H1 (cell line): ENCODE results near the gene P2RX7. TPM values are rescaled to one million over a fixed set of nuclear protein-coding genes. Genes with fewer than 3 reads are reported as not detected.

Experiments used
- CTCF ChIA-PET: fragments of 300-600 bp; sonication (Branson Sonifier 250); formaldehyde crosslinking; loops from one replicate; lab custom pipeline; 2021; ENCODE audit not compliant: partially characterized antibody; lab: Charles Lee
- POLR2A ChIA-PET: fragments of 300-600 bp; sonication (Branson Sonifier 250); formaldehyde crosslinking; loops from one replicate; lab custom pipeline; 2021; ENCODE audit warnings: inconsistent platforms; ENCODE audit not compliant: partially characterized antibody; lab: Charles Lee
- DNase-seq, 2 experiments: peaks; one replicate each; pipeline versions ENCODE4 v3.0.0 to v3.0.0-alpha.2; 2010 to 2022; ENCODE audit warnings: low spot score in 2 of 2, low read depth in 1 of 2, mixed read lengths in 1 of 2
- FAIRE-seq: peaks from 2 replicates; lab custom pipeline; 2011; peaks lifted over from hg19 to GRCh38; lab: Jason Lieb, UNC
- H2AFZ ChIP-seq: 2 replicates; pipeline ENCODE4 v1.8.1; 2012; ENCODE audit warnings: low read length, inconsistent platforms
- H2AK5ac ChIP-seq: 2 replicates; pipeline ENCODE4 v1.6.1; 2013; ENCODE audit warnings: low read depth, low read length
- H2BK120ac ChIP-seq: replicated peaks from 2 replicates; pipeline ENCODE3; 2013; ENCODE audit warnings: low read depth, low read length, inconsistent platforms
- H2BK12ac ChIP-seq: 2 replicates; pipeline ENCODE4 v1.6.1; 2013; ENCODE audit warnings: low read depth, low read length
- H2BK15ac ChIP-seq: 2 replicates; pipeline ENCODE4 v1.6.1; 2013; ENCODE audit warnings: low read length
- H2BK20ac ChIP-seq: 2 replicates; pipeline ENCODE4 v1.6.1; 2013; ENCODE audit warnings: low read length
- H2BK5ac ChIP-seq: 2 replicates; pipeline ENCODE4 v1.6.1; 2013; ENCODE audit warnings: low read depth, low read length
- H3K14ac ChIP-seq: 2 replicates; pipeline ENCODE4 v1.6.1; 2013; ENCODE audit warnings: inconsistent platforms; ENCODE audit not compliant: insufficient read length
- H3K18ac ChIP-seq: 2 replicates; pipeline ENCODE4 v1.6.1; 2013; ENCODE audit warnings: low read length; ENCODE audit errors: extremely low read depth
- H3K23ac ChIP-seq: 2 replicates; pipeline ENCODE4 v1.6.1; 2013; ENCODE audit warnings: inconsistent platforms; ENCODE audit not compliant: insufficient read length
- H3K23me2 ChIP-seq: 2 replicates; pipeline ENCODE4 v1.6.1; 2013; ENCODE audit warnings: low read depth, low read length
- H3K27ac ChIP-seq: 2 replicates; pipeline ENCODE4 v1.6.1; 2011; ENCODE audit warnings: low read depth, low read length, inconsistent platforms
- H3K27me3 ChIP-seq, 4 experiments: replicated peaks in 1 of 4; 1 replicate in 1 of 4; 2 replicates in 3 of 4; pipeline versions ENCODE4 v1.6.1 to v1.8.1; 2011 to 2013; ENCODE audit warnings: low read length in 3 of 4, mild to moderate bottlenecking in 3 of 4, inconsistent platforms in 2 of 4, mixed read lengths in 2 of 4, moderate library complexity in 1 of 4; ENCODE audit not compliant: control insufficient read depth in 3 of 4, insufficient read depth in 3 of 4; ENCODE audit errors: extremely low read depth in 1 of 4
- H3K36me3 ChIP-seq, 4 experiments: 2 replicates each; pipeline versions ENCODE4 v1.6.1 to v1.8.1; 2011 to 2013; ENCODE audit warnings: mild to moderate bottlenecking in 4 of 4, low read length in 3 of 4, moderate library complexity in 2 of 4, control low read depth in 1 of 4, inconsistent platforms in 1 of 4; ENCODE audit not compliant: insufficient read depth in 4 of 4, control insufficient read depth in 2 of 4
- H3K4ac ChIP-seq: replicated peaks from 2 replicates; pipeline ENCODE3; 2013; ENCODE audit warnings: low read length, low read depth, mixed read lengths, inconsistent platforms; ENCODE audit not compliant: insufficient read length
- H3K4me1 ChIP-seq, 4 experiments: replicated peaks in 1 of 4; 1 replicate in 1 of 4; 2 replicates in 3 of 4; pipeline versions ENCODE4 v1.6.1 to v1.8.1; 2011 to 2013; ENCODE audit warnings: low read length in 3 of 4, inconsistent platforms in 2 of 4, mixed read lengths in 1 of 4; ENCODE audit not compliant: insufficient read depth in 4 of 4, control insufficient read depth in 3 of 4
- H3K4me2 ChIP-seq, 2 experiments: 2 replicates each; pipeline versions ENCODE4 v1.6.1 to v1.8.1; 2011 to 2013; ENCODE audit warnings: low read depth in 2 of 2, low read length in 2 of 2, control low read depth in 1 of 2, inconsistent platforms in 1 of 2, mild to moderate bottlenecking in 1 of 2; ENCODE audit not compliant: insufficient read depth in 1 of 2
- H3K4me3 ChIP-seq, 4 experiments: fragments of 200-600, 300-600 bp in 1 of 4; sonication (generic), shearing (Covaris generic), sonication (Bioruptor Twin) in 1 of 4; 2 replicates each; pipeline versions ENCODE4 v1.5.1 to v1.8.1; 2011 to 2016; ENCODE audit warnings: low read length in 4 of 4, low read depth in 3 of 4, control low read depth in 2 of 4, inconsistent platforms in 2 of 4, mild to moderate bottlenecking in 2 of 4, mixed read lengths in 1 of 4, moderate library complexity in 1 of 4; ENCODE audit not compliant: insufficient read depth in 2 of 4; ENCODE audit errors: extremely low read depth in 1 of 4
- H3K56ac ChIP-seq: replicated peaks from 2 replicates; pipeline ENCODE3; 2013; ENCODE audit warnings: low read depth, mild to moderate bottlenecking, mixed read lengths, low read length, inconsistent platforms; ENCODE audit not compliant: insufficient read length
- H3K79me1 ChIP-seq: 2 replicates; pipeline ENCODE4 v1.6.1; 2013; ENCODE audit warnings: low read depth, low read length, control low read depth
- H3K79me2 ChIP-seq, 2 experiments: 2 replicates each; pipeline versions ENCODE4 v1.6.1 to v1.8.1; 2012 to 2013; ENCODE audit warnings: low read length in 2 of 2, mild to moderate bottlenecking in 2 of 2, inconsistent platforms in 1 of 2; ENCODE audit not compliant: insufficient read depth in 2 of 2, control insufficient read depth in 1 of 2
- H3K9ac ChIP-seq, 4 experiments: replicated peaks in 1 of 4; 1 replicate in 1 of 4; 2 replicates in 3 of 4; pipeline versions ENCODE4 v1.6.1 to v1.8.1; 2011 to 2013; ENCODE audit warnings: low read depth in 3 of 4, low read length in 3 of 4, control low read depth in 2 of 4, mild to moderate bottlenecking in 2 of 4, moderate library complexity in 2 of 4, inconsistent platforms in 1 of 4; ENCODE audit errors: extremely low read depth in 1 of 4
- H3K9me3 ChIP-seq, 2 experiments: 2 replicates each; pipeline versions ENCODE4 v1.6.1 to v1.8.1; 2012 to 2013; ENCODE audit warnings: mild to moderate bottlenecking in 2 of 2, moderate library complexity in 2 of 2, control low read depth in 1 of 2, inconsistent platforms in 1 of 2, low read depth in 1 of 2, low read length in 1 of 2, mixed read lengths in 1 of 2; ENCODE audit not compliant: insufficient read depth in 2 of 2
- H4K20me1 ChIP-seq, 2 experiments: replicated peaks in 1 of 2; 2 replicates each; pipeline versions ENCODE3 to v1.8.1; 2011 to 2013; ENCODE audit warnings: inconsistent platforms in 2 of 2, low read length in 2 of 2, mild to moderate bottlenecking in 1 of 2; ENCODE audit not compliant: insufficient read depth in 2 of 2, control insufficient read depth in 1 of 2
- H4K5ac ChIP-seq: 2 replicates; pipeline ENCODE4 v1.6.1; 2013; ENCODE audit warnings: low read length, low read depth, mixed read lengths, inconsistent platforms; ENCODE audit not compliant: insufficient read length
- H4K8ac ChIP-seq: 2 replicates; pipeline ENCODE4 v1.8.0; 2013; ENCODE audit warnings: mild to moderate bottlenecking, moderate library complexity, low read length, inconsistent platforms; ENCODE audit not compliant: insufficient read depth; ENCODE audit errors: extremely low read depth
- H4K91ac ChIP-seq: replicated peaks from 2 replicates; pipeline ENCODE3; 2013; ENCODE audit warnings: low read length, mixed read lengths, inconsistent platforms; ENCODE audit not compliant: insufficient read length
- BACH1 ChIP-seq: IDR thresholded peaks from 2 replicates; pipeline ENCODE4 v1.6.1; 2012; ENCODE audit warnings: low read length, improper control_type of control experiment
- CBX5 ChIP-seq: fragments of 300-800, 300-1000 bp; sonication (generic); IDR thresholded peaks from 2 replicates; pipeline ENCODE4 v1.7.1; 2016; ENCODE audit warnings: antibody characterized with exemption, low read length, low read depth
- CHD1 ChIP-seq: IDR thresholded peaks from 2 replicates; pipeline ENCODE4 v1.6.1; 2012; ENCODE audit warnings: low read depth, low read length, improper control_type of control experiment
- CHD2 ChIP-seq: IDR thresholded peaks from 2 replicates; pipeline ENCODE4 v1.6.1; 2012; ENCODE audit warnings: low read length, improper control_type of control experiment
- CREB1 ChIP-seq: IDR thresholded peaks from 2 replicates; pipeline ENCODE4 v1.6.1; 2012; ENCODE audit warnings: inconsistent platforms
- MAX ChIP-seq: IDR thresholded peaks from 2 replicates; pipeline ENCODE4 v1.6.1; 2012; ENCODE audit warnings: inconsistent platforms
- RNF2 ChIP-seq: fragments of 200-900, 300-1000 bp; sonication (generic); IDR thresholded peaks from 2 replicates; pipeline ENCODE4 v1.7.1; 2016; ENCODE audit warnings: borderline replicate concordance, low read depth, mild to moderate bottlenecking, antibody characterized with exemption, low read length; ENCODE audit not compliant: poor library complexity, severe bottlenecking; ENCODE audit errors: missing control alignments
- RXRA ChIP-seq: IDR thresholded peaks from 2 replicates; pipeline ENCODE4 v1.6.1; 2011; ENCODE audit warnings: low read depth, mild to moderate bottlenecking, low read length, moderate library complexity; ENCODE audit not compliant: insufficient read depth
- SIN3A ChIP-seq, 2 experiments: IDR thresholded peaks in 1 of 2; conservative IDR thresholded peaks in 1 of 2; 2 replicates each; pipeline ENCODE4 v1.6.1; 2011 to 2012; ENCODE audit warnings: low read length in 2 of 2, improper control_type of control experiment in 1 of 2, low read depth in 1 of 2, mild to moderate bottlenecking in 1 of 2
- SP4 ChIP-seq: IDR thresholded peaks from 2 replicates; pipeline ENCODE4 v1.6.1; 2012; ENCODE audit warnings: low read length, inconsistent platforms
- TAF1 ChIP-seq: IDR thresholded peaks from 2 replicates; pipeline ENCODE4 v1.6.1; 2011; ENCODE audit warnings: mild to moderate bottlenecking, low read depth, low read length
- TBP ChIP-seq: IDR thresholded peaks from 2 replicates; pipeline ENCODE4 v1.6.1; 2011; ENCODE audit warnings: low read depth, low read length, improper control_type of control experiment
- USF2 ChIP-seq: IDR thresholded peaks from 2 replicates; pipeline ENCODE4 v1.6.1; 2011; ENCODE audit warnings: low read length, improper control_type of control experiment
- WGBS, 2 experiments: shearing (Covaris generic) in 1 of 2; methylation state at CpG; one replicate each; pipeline versions ENCODE4 v1.1.6 to v1.1.7; 2013 to 2015; ENCODE audit warnings: low lambda C conversion rate in 2 of 2, mixed read lengths in 2 of 2, inconsistent platforms in 1 of 2, low coverage in 1 of 2, missing lambda C conversion rate in 1 of 2; ENCODE audit not compliant: insufficient replicate concordance in 2 of 2, insufficient coverage in 1 of 2, insufficient read length in 1 of 2; ENCODE audit errors: extremely low coverage in 1 of 2, missing lambda C conversion rate in 1 of 2; 5-methylcytosine and 5-hydroxymethylcytosine counted together
- polyA plus RNA-seq, 7 experiments: library from polyadenylated mRNA; depleted of rRNA in 3 of 7; stranded (reverse) in 5 of 7; unstranded in 2 of 7; fragments of >200 nt in 5 of 7; fragments of 200-250 nt in 2 of 7; gene quantifications; 1 replicate in 5 of 7; 2 replicates in 1 of 7; 4 replicates in 1 of 7; pipeline versions ENCODE4 v1.2.1 to v1.2.3, GENCODE V29; 2011 to 2013; ENCODE audit warnings: missing spikeins in 2 of 7, mixed read lengths in 2 of 7
- total RNA-seq: library from RNA; stranded (reverse); fragmentation: NEBNext Ultra II Directional; extraction: Animal tissue kit (Norgen Biotek cat#: 25700); gene quantifications from 2 replicates; pipeline ENCODE4 v1.2.1, GENCODE V29; 2021

Gene P2RX7
- total and polyA plus RNA-seq, 2 of the 8 experiments (the other 6 are each of a cell fraction or from before 2014, with no cell fraction given) = 0.38 to 0.56 TPM

- Histone ChIP-seq H3K4me1 (peaks cover 0 to 3% (median 0%) of the 10 kb centered on the region in 4 experiments; a peak in 1 of 7 replicates), H4K20me1 (no peaks in the 10 kb centered on the region), H4K5ac (no peak overlapping the region), H4K8ac (no peak overlapping the region), H3K79me2 (no peaks in the 10 kb centered on the region), H3K14ac (no peak overlapping the region), H2AFZ (0 out of 2 replicates have a peak overlapping the region, but pooled peaks have one; percentile 25), H3K9ac (no peak overlapping the region), H2BK5ac (no peak overlapping the region), H3K23me2 (no peaks in the 10 kb centered on the region), H2BK120ac (no peak overlapping the region), H2BK15ac (no peak overlapping the region), H3K56ac (no peak overlapping the region), H3K4ac (no peak overlapping the region), H3K4me3 (no peak overlapping the region), H3K9me3 (peaks cover 0 to 4% of the 10 kb centered on the region in 2 experiments; a peak in 1 of 4 replicates), H3K23ac (no peak overlapping the region), H3K18ac (no peak overlapping the region), H3K27ac (no peak overlapping the region), H2AK5ac (no peak overlapping the region), H4K91ac (no peak overlapping the region), H3K36me3 (no peaks in the 10 kb centered on the region), H3K27me3 (peaks cover 0 to 2% (median 0%) of the 10 kb centered on the region in 4 experiments; a peak in 1 of 7 replicates), H2BK20ac (no peak overlapping the region), H3K4me2 (no peak overlapping the region), H2BK12ac (no peak overlapping the region), H3K79me1 (no peaks in the 10 kb centered on the region)
- POLR2A ChIA-PET = interaction anchor here (1.5 kb wide), 1 partner anchor 17 kb away, joined by 5 read pairs; no protein-coding TSS in a partner anchor
- no peak for FAIRE-seq
- peak in 1 of 2 experiments; percentile 17 for DNase-seq
- CTCF ChIA-PET = interaction anchor here (1.0 to 3.3 kb wide), 2 partner anchors 11 to 23 kb away, joined by 5 to 20 read pairs; no protein-coding TSS in a partner anchor
- 93% methylated on average over 3 of the region's 3 CpGs; no CpG with 5 or more reads in 1 of the 2 experiments for WGBS, 2 experiments
- TF ChIP-seq CREB1 (no peak), CBX5 (no peak), CHD2 (no peak), RXRA (no peak), BACH1 (no peak), SP4 (no peak), SIN3A (conservative IDR thresholded peaks at IDR 0.05 in 1 of 2, IDR thresholded peaks at IDR 0.05 in 1 of 2; ENCODE audit: low read depth in 1 of 2, low read length in 2 of 2) (no peak), MAX (no peak), TBP (no peak), TAF1 (no peak), USF2 (no peak), RNF2 (no peak), CHD1 (no peak)
These were observed 48.4 kb upstream of the P2RX7 start for GRCh38 chr12:121084229-121084628.
